Mesenchymal stem cell (in vitro differentiated cells and primary cell): ENCODE measurements around the gene BAHCC1.

Experiments used
- DNase-seq: peaks from one replicate; pipeline ENCODE4 v3.0.0-alpha.2; 2013
- H2AFZ ChIP-seq: one replicate; pipeline ENCODE4 v1.6.1; 2013; ENCODE audit warnings: low read depth, mild to moderate bottlenecking, control low read depth, inconsistent platforms, low read length, moderate library complexity
- H2AK5ac ChIP-seq: 2 replicates; pipeline ENCODE4 v1.6.1; 2013; ENCODE audit warnings: low read length, moderate library complexity, mild to moderate bottlenecking, inconsistent platforms; ENCODE audit not compliant: severe bottlenecking
- H2BK120ac ChIP-seq: one replicate; pipeline ENCODE4 v1.6.1; 2013; ENCODE audit warnings: low read depth, mild to moderate bottlenecking, inconsistent platforms, low read length, moderate library complexity
- H2BK12ac ChIP-seq, 2 experiments: one replicate each; pipeline ENCODE4 v1.6.1; 2013; ENCODE audit warnings: inconsistent platforms in 2 of 2, low read length in 2 of 2, mild to moderate bottlenecking in 2 of 2, moderate library complexity in 2 of 2, control low read depth in 1 of 2
- H2BK15ac ChIP-seq: one replicate; pipeline ENCODE4 v1.6.1; 2013; ENCODE audit warnings: mild to moderate bottlenecking, low read depth, inconsistent platforms; ENCODE audit not compliant: poor library complexity, severe bottlenecking
- H2BK5ac ChIP-seq: 2 replicates; pipeline ENCODE4 v1.6.1; 2013; ENCODE audit warnings: low read depth, mild to moderate bottlenecking, low read length, control low read depth, inconsistent platforms; ENCODE audit not compliant: poor library complexity, severe bottlenecking
- H3K14ac ChIP-seq, 2 experiments: one replicate each; pipeline ENCODE4 v1.6.1; 2013; ENCODE audit warnings: inconsistent platforms in 2 of 2, low read length in 2 of 2, control low read depth in 1 of 2, mild to moderate bottlenecking in 1 of 2, moderate library complexity in 1 of 2
- H3K18ac ChIP-seq, 2 experiments: one replicate each; pipeline ENCODE4 v1.6.1; 2013; ENCODE audit warnings: inconsistent platforms in 2 of 2, low read length in 2 of 2, control low read depth in 1 of 2, low read depth in 1 of 2, mild to moderate bottlenecking in 1 of 2
- H3K23ac ChIP-seq, 2 experiments: one replicate each; pipeline ENCODE4 v1.6.1; 2013; ENCODE audit warnings: inconsistent platforms in 2 of 2, low read length in 2 of 2, mild to moderate bottlenecking in 2 of 2, moderate library complexity in 2 of 2, control low read depth in 1 of 2
- H3K27ac ChIP-seq: 2 replicates; pipeline ENCODE4 v1.5.1; 2013; ENCODE audit warnings: mild to moderate bottlenecking, moderate library complexity, low read length, control low read depth, inconsistent platforms; ENCODE audit not compliant: poor library complexity, severe bottlenecking
- H3K27me3 ChIP-seq, 2 experiments: 2 replicates each; pipeline versions ENCODE4 v1.6.1 to v1.7.0; 2013; ENCODE audit warnings: low read length in 2 of 2, mild to moderate bottlenecking in 2 of 2, moderate library complexity in 2 of 2, control low read depth in 1 of 2, inconsistent platforms in 1 of 2; ENCODE audit not compliant: control insufficient read depth in 1 of 2, insufficient read depth in 1 of 2
- H3K36me3 ChIP-seq, 2 experiments: 2 replicates each; pipeline versions ENCODE4 v1.6.1 to v1.7.0; 2013; ENCODE audit warnings: low read length in 2 of 2, control low read depth in 1 of 2, inconsistent platforms in 1 of 2, low read depth in 1 of 2, mild to moderate bottlenecking in 1 of 2; ENCODE audit not compliant: insufficient read depth in 2 of 2, control insufficient read depth in 1 of 2
- H3K4ac ChIP-seq, 2 experiments: one replicate each; pipeline ENCODE4 v1.6.1; 2013; ENCODE audit warnings: inconsistent platforms in 2 of 2, low read length in 2 of 2, mild to moderate bottlenecking in 2 of 2, moderate library complexity in 2 of 2, control low read depth in 1 of 2, low read depth in 1 of 2
- H3K4me1 ChIP-seq: 2 replicates; pipeline ENCODE4 v1.6.1; 2013; ENCODE audit warnings: low read depth, low read length, control low read depth; ENCODE audit not compliant: control insufficient read depth, insufficient read depth
- H3K4me2 ChIP-seq: 2 replicates; pipeline ENCODE4 v1.6.1; 2013; ENCODE audit warnings: low read length, mild to moderate bottlenecking, inconsistent platforms; ENCODE audit not compliant: poor library complexity, severe bottlenecking
- H3K4me3 ChIP-seq, 2 experiments: 2 replicates each; pipeline versions ENCODE4 v1.5.1 to v1.7.0; 2013; ENCODE audit warnings: low read length in 2 of 2, mild to moderate bottlenecking in 2 of 2, control low read depth in 1 of 2, low read depth in 1 of 2; ENCODE audit not compliant: insufficient read depth in 1 of 2
- H3K79me1 ChIP-seq: replicated peaks from 2 replicates; pipeline ENCODE4 v1.6.1; 2013; ENCODE audit warnings: mild to moderate bottlenecking, control low read depth, low read length, inconsistent platforms; ENCODE audit not compliant: poor library complexity, severe bottlenecking
- H3K9ac ChIP-seq: 2 replicates; pipeline ENCODE4 v1.7.0; 2013; ENCODE audit warnings: mild to moderate bottlenecking, low read length, moderate library complexity
- H3K9me3 ChIP-seq: 2 replicates; pipeline ENCODE4 v1.7.0; 2013; ENCODE audit warnings: mild to moderate bottlenecking, low read length; ENCODE audit not compliant: control insufficient read depth
- H4K8ac ChIP-seq: one replicate; pipeline ENCODE4 v1.6.1; 2013; ENCODE audit warnings: inconsistent platforms, mild to moderate bottlenecking, low read length, moderate library complexity
- H4K91ac ChIP-seq: one replicate; pipeline ENCODE4 v1.6.1; 2013; ENCODE audit warnings: mild to moderate bottlenecking, low read length, inconsistent platforms
- WGBS: methylation state at CpG from one replicate; pipeline ENCODE4 v1.1.7; 2013; ENCODE audit warnings: mixed read lengths; 5-methylcytosine and 5-hydroxymethylcytosine counted together

BAHCC1 gene

GRCh38 chr17:81460856-81461460, 65.7 kb downstream of the BAHCC1 start:
- Histone ChIP-seq H2AFZ (no peak overlapping the region), H2BK15ac (no peak overlapping the region), H3K79me1 (no peaks in the 10 kb centered on the region), H4K91ac (no peak overlapping the region), H3K27me3 (no peaks in the 10 kb centered on the region), H2BK120ac (no peak overlapping the region), H3K18ac (no peak overlapping the region), H3K4me1 (peaks cover 26% of the 10 kb centered on the region), H2AK5ac (no peak overlapping the region), H3K4ac (no peak overlapping the region), H3K9ac (no peak overlapping the region), H3K36me3 (peaks cover 21 to 60% of the 10 kb centered on the region in 2 experiments), H3K4me3 (no peak overlapping the region), H2BK5ac (no peak overlapping the region), H3K14ac (no peak overlapping the region), H3K9me3 (no peaks in the 10 kb centered on the region), H2BK12ac (no peak overlapping the region), H4K8ac (no peak overlapping the region), H3K27ac (no peak overlapping the region), H3K23ac (no peak overlapping the region), H3K4me2 (no peak overlapping the region)
- DNase-seq = no peak
- WGBS = 95% methylated on average over 43 of the region's 43 CpGs

- H3K27ac ChIP-seq = no peak overlapping the region
- H3K36me3 ChIP-seq = peaks cover 21 to 57% of the 10 kb centered on the region in 2 experiments
- no peak overlapping the region for H3K18ac ChIP-seq
- H3K9ac ChIP-seq = no peak overlapping the region
- 95% methylated on average over 50 of the region's 50 CpGs for WGBS
- no peak overlapping the region for H3K4me2 ChIP-seq
- no peaks in the 10 kb centered on the region for H3K27me3 ChIP-seq
- H3K9me3 ChIP-seq = no peaks in the 10 kb centered on the region
- DNase-seq = no peak
- H4K91ac ChIP-seq = no peak overlapping the region
- no peak overlapping the region for H3K23ac ChIP-seq
- H2BK120ac ChIP-seq = no peak overlapping the region
- no peak overlapping the region for H2BK12ac ChIP-seq
- no peak overlapping the region for H2BK15ac ChIP-seq
- no peak overlapping the region for H4K8ac ChIP-seq
- H3K14ac ChIP-seq = no peak overlapping the region
- H3K4me1 ChIP-seq = peaks cover 24% of the 10 kb centered on the region
- H2BK5ac ChIP-seq = no peak overlapping the region
- H3K4ac ChIP-seq = no peak overlapping the region
- no peak overlapping the region for H2AFZ ChIP-seq
- no peaks in the 10 kb centered on the region for H3K79me1 ChIP-seq
- H2AK5ac ChIP-seq = no peak overlapping the region
- H3K4me3 ChIP-seq = no peak overlapping the region
Measured at GRCh38 chr17:81461607-81462500, 66.6 kb downstream of the BAHCC1 start.

- Histone ChIP-seq H2BK12ac (no peak overlapping the region), H4K91ac (no peak overlapping the region), H2BK5ac (no peak overlapping the region), H3K14ac (no peak overlapping the region), H3K18ac (no peak overlapping the region), H3K9me3 (no peaks in the 10 kb centered on the region), H3K27me3 (no peaks in the 10 kb centered on the region), H4K8ac (no peak overlapping the region), H3K4me2 (no peak overlapping the region), H3K4me3 (no peak overlapping the region), H3K4me1 (peaks cover 18% of the 10 kb centered on the region), H3K36me3 (peaks cover 21 to 62% of the 10 kb centered on the region in 2 experiments), H3K79me1 (no peaks in the 10 kb centered on the region), H2BK120ac (no peak overlapping the region), H2AK5ac (no peak overlapping the region), H2AFZ (no peak overlapping the region), H3K27ac (no peak overlapping the region), H2BK15ac (no peak overlapping the region), H3K4ac (no peak overlapping the region), H3K23ac (no peak overlapping the region), H3K9ac (no peak overlapping the region)
- WGBS = 96% methylated on average over 33 of the region's 33 CpGs
- DNase-seq = no peak
Measured at GRCh38 chr17:81462506-81463125, 67.4 kb downstream of the BAHCC1 start.

GRCh38 chr17:81463506-81463905, 68.2 kb downstream of the BAHCC1 start:
- no peak overlapping the region for H2AK5ac ChIP-seq
- no peak overlapping the region for H4K91ac ChIP-seq
- no peak overlapping the region for H3K27ac ChIP-seq
- no peak overlapping the region for H2BK12ac ChIP-seq
- no peaks in the 10 kb centered on the region for H3K9me3 ChIP-seq
- H2BK15ac ChIP-seq = no peak overlapping the region
- H2AFZ ChIP-seq = no peak overlapping the region
- H3K9ac ChIP-seq = no peak overlapping the region
- H3K27me3 ChIP-seq = no peaks in the 10 kb centered on the region
- peaks cover 21 to 60% of the 10 kb centered on the region in 2 experiments for H3K36me3 ChIP-seq
- H3K79me1 ChIP-seq = no peaks in the 10 kb centered on the region
- no peak overlapping the region for H3K23ac ChIP-seq
- no peak overlapping the region for H3K4me2 ChIP-seq
- no peak overlapping the region for H3K4me3 ChIP-seq
- DNase-seq = no peak
- 98% methylated on average over 32 of the region's 32 CpGs for WGBS
- H4K8ac ChIP-seq = no peak overlapping the region
- no peak overlapping the region for H2BK120ac ChIP-seq
- H3K14ac ChIP-seq = no peak overlapping the region
- no peak overlapping the region for H2BK5ac ChIP-seq
- no peak overlapping the region for H3K18ac ChIP-seq
- H3K4me1 ChIP-seq = peaks cover 15% of the 10 kb centered on the region
- H3K4ac ChIP-seq = no peak overlapping the region
